Measurements from ENCODE around the gene SDHAF2.
A peak's percentile ranks its signal among the peaks of the same experiment; 100 is the strongest.
"Not testable (repeated sequence)": the region's sequence is repeated elsewhere in the genome, so short reads cannot be mapped to it uniquely, and the experiment has no call there.

SDHAF2 gene

GRCh38 chr11:61425367-61426131, 4.4 kb upstream of the SDHAF2 start:
- Histone ChIP-seq H4K20me1 (ENCODE audit: insufficient read depth, low read length) (no peaks in the 10 kb centered on the region), H3K4me2 (ENCODE audit: low read length) (no peak overlapping the region), H3K27me3 (ENCODE audit: insufficient read depth, low read length) (no peaks in the 10 kb centered on the region), H2AFZ (ENCODE audit: low read length) (no peak overlapping the region), H3K4me1 (ENCODE audit: insufficient read depth, low read length, severe bottlenecking) (peaks cover 12% of the 10 kb centered on the region), H3K27ac (ENCODE audit: low read depth, low read length, poor library complexity, severe bottlenecking) (no peak overlapping the region), H3K9me2 (ENCODE audit: low read depth, low read length) (no peaks in the 10 kb centered on the region), H3F3A (ENCODE audit: insufficient read depth, low read length) (no peaks in the 10 kb centered on the region), H3K79me2 (ENCODE audit: insufficient read depth, low read length) (peaks cover 39% of the 10 kb centered on the region), H3K4me3 (ENCODE audit: low read depth, low read length, poor library complexity, severe bottlenecking) (no peak overlapping the region), H3K36me3 (ENCODE audit: insufficient read depth, low read length) (peaks cover 83% of the 10 kb centered on the region), H3K9me3 (ENCODE audit: low read length) (no peaks in the 10 kb centered on the region), H3K9ac (ENCODE audit: low read length) (no peak overlapping the region)
- TF ChIP-seq CTCF (IDR thresholded peaks at IDR 0.05; ENCODE audit: low read length) (no peak), EZH2 (IDR thresholded peaks at IDR 0.05; ENCODE audit: borderline replicate concordance, low read length) (no peak)

- H3K4me3 ChIP-seq (ENCODE audit: low read depth, low read length, poor library complexity, severe bottlenecking), result peak overlapping the region; percentile 82
- peaks cover 48% of the 10 kb centered on the region for H3K36me3 ChIP-seq (ENCODE audit: insufficient read depth, low read length)
- no peak overlapping the region for H2AFZ ChIP-seq (ENCODE audit: low read length)
- peak overlapping the region; percentile 88 for H3K9ac ChIP-seq (ENCODE audit: low read length)
- H3K9me3 ChIP-seq (ENCODE audit: low read length), result no peaks in the 10 kb centered on the region
- peak overlapping the region; percentile 64 for H3K27ac ChIP-seq (ENCODE audit: low read depth, low read length, poor library complexity, severe bottlenecking)
- no peaks in the 10 kb centered on the region for H3F3A ChIP-seq (ENCODE audit: insufficient read depth, low read length)
- H4K20me1 ChIP-seq (ENCODE audit: insufficient read depth, low read length), result no peaks in the 10 kb centered on the region
- H3K9me2 ChIP-seq (ENCODE audit: low read depth, low read length), result no peaks in the 10 kb centered on the region
- peaks cover 31% of the 10 kb centered on the region for H3K4me1 ChIP-seq (ENCODE audit: insufficient read depth, low read length, severe bottlenecking)
- H3K27me3 ChIP-seq (ENCODE audit: insufficient read depth, low read length), result no peaks in the 10 kb centered on the region
- peak overlapping the region; percentile 96 for H3K4me2 ChIP-seq (ENCODE audit: low read length)
- TF ChIP-seq EZH2 (IDR thresholded peaks at IDR 0.05; ENCODE audit: borderline replicate concordance, low read length) (no peak), CTCF (IDR thresholded peaks at IDR 0.05; ENCODE audit: low read length) (peak; percentile 41)
- H3K79me2 ChIP-seq (ENCODE audit: insufficient read depth, low read length), result peaks cover 66% of the 10 kb centered on the region
Measured at GRCh38 chr11:61429346-61429690, 606 bp upstream of the SDHAF2 start.

- peak overlapping the region; percentile 82 for H3K4me3 ChIP-seq (ENCODE audit: low read depth, low read length, poor library complexity, severe bottlenecking)
- H3K9ac ChIP-seq (ENCODE audit: low read length), result peak overlapping the region; percentile 88
- H3K27ac ChIP-seq (ENCODE audit: low read depth, low read length, poor library complexity, severe bottlenecking); H3K9me3 ChIP-seq (ENCODE audit: low read length); H3K27me3 ChIP-seq (ENCODE audit: insufficient read depth, low read length); H3K9me2 ChIP-seq (ENCODE audit: low read depth, low read length); H4K20me1 ChIP-seq (ENCODE audit: insufficient read depth, low read length); H2AFZ ChIP-seq (ENCODE audit: low read length); H3F3A ChIP-seq (ENCODE audit: insufficient read depth, low read length): not testable (repeated sequence)
- peaks cover 71% of the 10 kb centered on the region for H3K79me2 ChIP-seq (ENCODE audit: insufficient read depth, low read length)
- peak overlapping the region; percentile 69 for H3K4me2 ChIP-seq (ENCODE audit: low read length)
- H3K36me3 ChIP-seq (ENCODE audit: insufficient read depth, low read length), result peaks cover 36% of the 10 kb centered on the region
- peaks cover 31% of the 10 kb centered on the region for H3K4me1 ChIP-seq (ENCODE audit: insufficient read depth, low read length, severe bottlenecking)
Measured at GRCh38 chr11:61430839-61431238, 915 bp downstream of the SDHAF2 start.

DNA sequence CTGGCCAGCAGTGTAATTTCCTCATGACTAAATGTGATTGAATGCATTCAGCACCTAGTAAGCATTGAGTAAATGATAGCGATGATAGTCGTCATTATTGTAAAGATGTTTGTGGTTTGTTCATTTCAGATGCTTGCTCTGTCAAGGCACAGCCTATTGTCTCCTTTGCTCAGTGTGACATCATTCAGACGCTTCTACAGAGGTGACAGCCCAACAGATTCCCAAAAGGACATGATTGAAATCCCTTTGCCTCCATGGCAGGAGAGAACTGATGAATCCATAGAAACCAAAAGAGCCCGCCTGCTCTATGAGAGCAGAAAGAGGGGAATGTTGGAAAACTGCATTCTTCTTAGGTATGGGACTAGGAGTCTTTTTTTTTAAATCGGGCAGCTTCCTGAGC, 7.6 kb downstream of the SDHAF2 start:
- Histone ChIP-seq H3K79me2 (ENCODE audit: insufficient read depth, low read length) (peaks cover 45% of the 10 kb centered on the region), H3K9me3 (ENCODE audit: low read length) (no peaks in the 10 kb centered on the region), H2AFZ (ENCODE audit: low read length) (no peak overlapping the region), H3K4me2 (ENCODE audit: low read length) (no peak overlapping the region), H3K9ac (ENCODE audit: low read length) (no peak overlapping the region), H4K20me1 (ENCODE audit: insufficient read depth, low read length) (no peaks in the 10 kb centered on the region), H3K4me3 (ENCODE audit: low read depth, low read length, poor library complexity, severe bottlenecking) (no peak overlapping the region), H3K4me1 (ENCODE audit: insufficient read depth, low read length, severe bottlenecking) (peaks cover under 1% of the 10 kb centered on the region), H3F3A (ENCODE audit: insufficient read depth, low read length) (0 out of 2 replicates have a peak, but pooled peaks cover 2% of the 10 kb centered on the region), H3K27ac (ENCODE audit: low read depth, low read length, poor library complexity, severe bottlenecking) (no peak overlapping the region), H3K36me3 (ENCODE audit: insufficient read depth, low read length) (peaks cover 68% of the 10 kb centered on the region), H3K27me3 (ENCODE audit: insufficient read depth, low read length) (no peaks in the 10 kb centered on the region), H3K9me2 (ENCODE audit: low read depth, low read length) (no peaks in the 10 kb centered on the region)
- no peak for TF ChIP-seq EZH2 (IDR thresholded peaks at IDR 0.05; ENCODE audit: borderline replicate concordance, low read length)
- no peak for TF ChIP-seq CTCF (IDR thresholded peaks at IDR 0.05; ENCODE audit: low read length)
